Measurements from ENCODE around the gene AGPAT4. TPM values are rescaled to one million over a fixed set of nuclear protein-coding genes. Genes with fewer than 3 reads are reported as not detected.
"Not testable (repeated sequence)": the region's sequence is repeated elsewhere in the genome, so short reads cannot be mapped to it uniquely, and the experiment has no call there.

Gene AGPAT4
- total and polyA plus RNA-seq, 2 donors (not counting 1 experiment from before 2014, with no cell fraction given) = 4.4 to 6.1 TPM

GRCh38 chr6:161313940-161314509 lies 40.2 kb upstream of the AGPAT4 start:
- Histone ChIP-seq H3K9ac (ENCODE audit: low read length) (no peak overlapping the region), H3K27me3 (replicated peaks in 1 of 4; ENCODE audit: control extremely low read depth in 1 of 4, control insufficient read depth in 3 of 4, insufficient read depth in 4 of 4, low read length in 3 of 4) (no peaks in the 10 kb centered on the region), H3K36me3 (replicated peaks in 1 of 2; ENCODE audit: control extremely low read depth in 1 of 2, control insufficient read depth in 1 of 2, extremely low read depth in 1 of 2, insufficient read depth in 2 of 2, low read length in 1 of 2) (no peaks in the 10 kb centered on the region), H2AFZ (ENCODE audit: insufficient read depth, low read depth, low read length, poor library complexity, severe bottlenecking) (no peak overlapping the region), H3K4me3 (ENCODE audit: control extremely low read depth in 1 of 5, extremely low read depth in 1 of 5, insufficient read depth in 1 of 5, low read depth in 2 of 5, low read length in 4 of 5) (no peak overlapping the region), H3K4me1 (ENCODE audit: control insufficient read depth in 2 of 2, insufficient read depth in 2 of 2, low read length in 2 of 2) (no peaks in the 10 kb centered on the region), H3K27ac (ENCODE audit: low read length in 2 of 2) (no peak overlapping the region), H4K20me1 (ENCODE audit: control insufficient read depth, insufficient read depth, low read length, poor library complexity, severe bottlenecking) (no peaks in the 10 kb centered on the region), H3K4me2 (replicated peaks; ENCODE audit: low read depth, low read length, poor library complexity, severe bottlenecking) (no peak overlapping the region), H3K9me3 (ENCODE audit: control extremely low read depth in 1 of 3, control insufficient read depth in 2 of 3, insufficient read depth in 1 of 3, low read length in 2 of 3) (peaks cover 0 to 9% (median 0%) of the 10 kb centered on the region in 3 donors), H3K79me2 (ENCODE audit: control insufficient read depth, insufficient read depth, low read length) (no peaks in the 10 kb centered on the region)
- CTCF ChIA-PET = no interaction called here
- WGBS (ENCODE audit: insufficient coverage) = 82% methylated on average over 2 of the region's 6 CpGs
- no peak for ATAC-seq (ENCODE audit: low read depth)
- intact Hi-C loops (cut with micrococcal nuclease) = no loop called here
- POLR2A ChIA-PET = no interaction called here
- no peak for DNase-seq
- H3K4me1 Mint-ChIP-seq = no peaks in the 10 kb centered on the region
- H3K27me3 Mint-ChIP-seq = no peaks in the 10 kb centered on the region
- no peak overlapping the region for H3K27ac Mint-ChIP-seq
- no peaks in the 10 kb centered on the region for H3K9me3 Mint-ChIP-seq (ENCODE audit: insufficient read depth)
- H3K4me3 Mint-ChIP-seq = no peak overlapping the region
- TF ChIP-seq EZH2 (IDR thresholded peaks at IDR 0.05; ENCODE audit: borderline replicate concordance, insufficient read depth, low read depth, low read length, poor library complexity, severe bottlenecking) (no peak), CTCF (IDR thresholded peaks at IDR 0.05) (no peak)

- H3K4me3 ChIP-seq (ENCODE audit: control extremely low read depth in 1 of 5, extremely low read depth in 1 of 5, insufficient read depth in 1 of 5, low read depth in 2 of 5, low read length in 4 of 5); H3K4me1 Mint-ChIP-seq; H3K9me3 Mint-ChIP-seq (ENCODE audit: insufficient read depth); H3K27me3 ChIP-seq (replicated peaks in 1 of 4; ENCODE audit: control extremely low read depth in 1 of 4, control insufficient read depth in 3 of 4, insufficient read depth in 4 of 4, low read length in 3 of 4); H3K4me1 ChIP-seq (ENCODE audit: control insufficient read depth in 2 of 2, insufficient read depth in 2 of 2, low read length in 2 of 2); H3K9ac ChIP-seq (ENCODE audit: low read length); H3K4me2 ChIP-seq (replicated peaks; ENCODE audit: low read depth, low read length, poor library complexity, severe bottlenecking); CTCF ChIA-PET; H3K79me2 ChIP-seq (ENCODE audit: control insufficient read depth, insufficient read depth, low read length); H2AFZ ChIP-seq (ENCODE audit: insufficient read depth, low read depth, low read length, poor library complexity, severe bottlenecking); ATAC-seq (ENCODE audit: low read depth); intact Hi-C loops (cut with micrococcal nuclease); H3K27ac Mint-ChIP-seq; H3K4me3 Mint-ChIP-seq; POLR2A ChIA-PET; DNase-seq; H3K27ac ChIP-seq (ENCODE audit: low read length in 2 of 2); H3K27me3 Mint-ChIP-seq; H3K9me3 ChIP-seq (ENCODE audit: control extremely low read depth in 1 of 3, control insufficient read depth in 2 of 3, insufficient read depth in 1 of 3, low read length in 2 of 3); H3K36me3 ChIP-seq (replicated peaks in 1 of 2; ENCODE audit: control extremely low read depth in 1 of 2, control insufficient read depth in 1 of 2, extremely low read depth in 1 of 2, insufficient read depth in 2 of 2, low read length in 1 of 2); H4K20me1 ChIP-seq (ENCODE audit: control insufficient read depth, insufficient read depth, low read length, poor library complexity, severe bottlenecking): not testable (repeated sequence)
- 83% methylated on average over 1 of the region's 3 CpGs for WGBS (ENCODE audit: insufficient coverage)
Measured at GRCh38 chr6:161313475-161313874, 39.6 kb upstream of the AGPAT4 start.

GRCh38 chr6:161309774-161310173 lies 35.9 kb upstream of the AGPAT4 start:
- DNase-seq; H3K36me3 ChIP-seq (replicated peaks in 1 of 2; ENCODE audit: control extremely low read depth in 1 of 2, control insufficient read depth in 1 of 2, extremely low read depth in 1 of 2, insufficient read depth in 2 of 2, low read length in 1 of 2); H3K4me1 Mint-ChIP-seq; H3K27me3 ChIP-seq (replicated peaks in 1 of 4; ENCODE audit: control extremely low read depth in 1 of 4, control insufficient read depth in 3 of 4, insufficient read depth in 4 of 4, low read length in 3 of 4); H3K79me2 ChIP-seq (ENCODE audit: control insufficient read depth, insufficient read depth, low read length); H3K4me3 ChIP-seq (ENCODE audit: control extremely low read depth in 1 of 5, extremely low read depth in 1 of 5, insufficient read depth in 1 of 5, low read depth in 2 of 5, low read length in 4 of 5); H3K4me3 Mint-ChIP-seq; H3K9me3 Mint-ChIP-seq (ENCODE audit: insufficient read depth); H3K9ac ChIP-seq (ENCODE audit: low read length); H3K9me3 ChIP-seq (ENCODE audit: control extremely low read depth in 1 of 3, control insufficient read depth in 2 of 3, insufficient read depth in 1 of 3, low read length in 2 of 3); H4K20me1 ChIP-seq (ENCODE audit: control insufficient read depth, insufficient read depth, low read length, poor library complexity, severe bottlenecking); H2AFZ ChIP-seq (ENCODE audit: insufficient read depth, low read depth, low read length, poor library complexity, severe bottlenecking); H3K27me3 Mint-ChIP-seq; POLR2A ChIA-PET; ATAC-seq (ENCODE audit: low read depth); H3K4me2 ChIP-seq (replicated peaks; ENCODE audit: low read depth, low read length, poor library complexity, severe bottlenecking); CTCF ChIA-PET; H3K27ac Mint-ChIP-seq; H3K4me1 ChIP-seq (ENCODE audit: control insufficient read depth in 2 of 2, insufficient read depth in 2 of 2, low read length in 2 of 2); intact Hi-C loops (cut with micrococcal nuclease); H3K27ac ChIP-seq (ENCODE audit: low read length in 2 of 2): not testable (repeated sequence)
- WGBS (ENCODE audit: insufficient coverage) = 87% methylated on average over 6 of the region's 7 CpGs

Measured in B cell (primary cell).